Nephron progenitor cell (in vitro differentiated cells): ENCODE results near the gene DOCK3.

Experiments used
- DNase-seq: peaks from one replicate; pipeline ENCODE4 v3.0.0; 2021
- H3K27ac Mint-ChIP-seq: 2 replicates; pipeline ENCODE4 v1.8.0; 2021; ENCODE audit warnings: mild to moderate bottlenecking, moderate library complexity, mixed read lengths
- H3K27me3 Mint-ChIP-seq: 2 replicates; pipeline ENCODE4 v1.8.0; 2021; ENCODE audit warnings: mild to moderate bottlenecking, low read depth, mixed read lengths; ENCODE audit not compliant: poor library complexity
- H3K36me3 Mint-ChIP-seq: 2 replicates; pipeline ENCODE4 v1.8.0; 2021; ENCODE audit warnings: low read depth, mixed read lengths
- H3K4me1 Mint-ChIP-seq: 2 replicates; pipeline ENCODE4 v1.8.0; 2021; ENCODE audit warnings: mixed read lengths
- H3K4me3 Mint-ChIP-seq: 2 replicates; pipeline ENCODE4 v1.8.0; 2021; ENCODE audit warnings: mild to moderate bottlenecking, moderate library complexity, mixed read lengths
- H3K9me3 Mint-ChIP-seq: 2 replicates; pipeline ENCODE4 v1.8.0; 2021; ENCODE audit warnings: mild to moderate bottlenecking, moderate library complexity, mixed read lengths
- TF ChIP-seq, protein P1 (sequence below): fragments of 200-600 bp; sonication (generic); IDR thresholded peaks from 2 replicates; pipeline ENCODE4 v1.5.0; 2021; ENCODE audit warnings: antibody characterized with exemption

The DOCK3 gene

DNA sequence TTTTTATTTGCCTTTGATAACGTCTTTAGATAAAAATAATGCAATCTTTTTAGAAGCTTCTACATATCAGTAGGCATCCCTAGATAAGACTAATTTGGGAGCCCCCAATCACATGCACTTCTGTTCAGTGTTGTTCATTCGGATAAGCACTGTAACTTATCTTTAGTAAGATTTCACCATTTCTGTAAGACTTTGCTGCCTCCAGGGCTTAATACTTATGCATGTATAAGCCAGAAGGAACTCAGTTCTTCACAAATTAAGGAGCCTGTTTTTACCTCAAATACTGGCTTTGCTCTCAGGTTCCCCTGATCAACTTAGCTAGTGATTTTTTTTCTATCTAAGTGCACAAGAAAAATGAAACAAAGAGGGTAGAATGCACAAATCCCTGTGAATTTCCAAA lies 20.3 kb downstream of the DOCK3 start:
- no peak overlapping the region for H3K27ac Mint-ChIP-seq
- no peaks in the 10 kb centered on the region for H3K36me3 Mint-ChIP-seq
- TF ChIP-seq, protein P1, sequence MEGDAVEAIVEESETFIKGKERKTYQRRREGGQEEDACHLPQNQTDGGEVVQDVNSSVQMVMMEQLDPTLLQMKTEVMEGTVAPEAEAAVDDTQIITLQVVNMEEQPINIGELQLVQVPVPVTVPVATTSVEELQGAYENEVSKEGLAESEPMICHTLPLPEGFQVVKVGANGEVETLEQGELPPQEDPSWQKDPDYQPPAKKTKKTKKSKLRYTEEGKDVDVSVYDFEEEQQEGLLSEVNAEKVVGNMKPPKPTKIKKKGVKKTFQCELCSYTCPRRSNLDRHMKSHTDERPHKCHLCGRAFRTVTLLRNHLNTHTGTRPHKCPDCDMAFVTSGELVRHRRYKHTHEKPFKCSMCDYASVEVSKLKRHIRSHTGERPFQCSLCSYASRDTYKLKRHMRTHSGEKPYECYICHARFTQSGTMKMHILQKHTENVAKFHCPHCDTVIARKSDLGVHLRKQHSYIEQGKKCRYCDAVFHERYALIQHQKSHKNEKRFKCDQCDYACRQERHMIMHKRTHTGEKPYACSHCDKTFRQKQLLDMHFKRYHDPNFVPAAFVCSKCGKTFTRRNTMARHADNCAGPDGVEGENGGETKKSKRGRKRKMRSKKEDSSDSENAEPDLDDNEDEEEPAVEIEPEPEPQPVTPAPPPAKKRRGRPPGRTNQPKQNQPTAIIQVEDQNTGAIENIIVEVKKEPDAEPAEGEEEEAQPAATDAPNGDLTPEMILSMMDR: no peak
- H3K27me3 Mint-ChIP-seq: peaks cover 4% of the 10 kb centered on the region
- H3K9me3 Mint-ChIP-seq: peaks cover 19% of the 10 kb centered on the region
- no peak overlapping the region for H3K4me3 Mint-ChIP-seq
- no peaks in the 10 kb centered on the region for H3K4me1 Mint-ChIP-seq
- no peak for DNase-seq

DNA sequence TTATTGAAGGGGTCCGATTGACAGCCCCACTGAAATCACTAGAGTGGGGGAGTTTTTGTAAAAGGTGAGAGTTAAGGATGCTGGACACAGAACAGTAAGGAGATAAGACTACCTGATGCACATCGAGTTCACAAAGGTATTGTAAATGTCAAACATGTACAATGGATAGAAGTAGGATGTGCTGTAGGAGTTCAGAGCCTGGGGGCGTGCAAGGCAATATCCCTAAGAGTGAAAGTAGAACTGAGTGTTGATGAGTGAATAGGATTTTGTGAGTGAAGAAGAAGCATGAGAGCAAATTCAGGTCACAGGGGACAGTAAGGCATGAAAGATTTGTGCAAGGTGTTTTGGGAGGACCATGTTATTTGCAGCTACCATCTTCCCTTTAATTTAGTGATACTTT lies 21.5 kb downstream of the DOCK3 start:
- TF ChIP-seq, protein P1: no peak
- no peak overlapping the region for H3K27ac Mint-ChIP-seq
- no peaks in the 10 kb centered on the region for H3K4me1 Mint-ChIP-seq
- H3K9me3 Mint-ChIP-seq: peaks cover 23% of the 10 kb centered on the region
- DNase-seq: no peak
- H3K4me3 Mint-ChIP-seq: no peak overlapping the region
- H3K27me3 Mint-ChIP-seq: peaks cover 4% of the 10 kb centered on the region
- no peaks in the 10 kb centered on the region for H3K36me3 Mint-ChIP-seq

DNA sequence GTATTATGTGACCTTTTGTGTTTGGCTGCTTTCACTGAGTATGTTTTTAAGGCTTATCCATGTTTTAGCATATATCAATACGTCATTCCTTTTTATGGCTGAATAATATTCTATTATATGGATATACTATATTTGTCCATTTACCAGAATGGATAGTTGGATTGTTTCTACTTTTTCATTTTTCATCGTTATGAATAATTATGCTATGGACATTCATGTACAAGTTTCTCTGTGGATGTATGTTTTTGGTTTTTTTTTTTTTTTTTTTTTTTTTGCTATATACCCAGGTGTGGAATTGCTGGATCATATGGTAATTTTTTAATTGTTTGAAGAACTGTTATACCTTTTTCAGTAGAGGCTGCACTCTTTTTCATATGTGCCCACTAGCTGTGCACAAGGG lies 23.5 kb downstream of the DOCK3 start:
- no peak overlapping the region for H3K27ac Mint-ChIP-seq
- DNase-seq: no peak
- no peak overlapping the region for H3K4me3 Mint-ChIP-seq
- H3K36me3 Mint-ChIP-seq: no peaks in the 10 kb centered on the region
- peaks cover 43% of the 10 kb centered on the region for H3K9me3 Mint-ChIP-seq
- no peaks in the 10 kb centered on the region for H3K4me1 Mint-ChIP-seq
- TF ChIP-seq, protein P1: no peak
- peaks cover 4% of the 10 kb centered on the region for H3K27me3 Mint-ChIP-seq

DNA sequence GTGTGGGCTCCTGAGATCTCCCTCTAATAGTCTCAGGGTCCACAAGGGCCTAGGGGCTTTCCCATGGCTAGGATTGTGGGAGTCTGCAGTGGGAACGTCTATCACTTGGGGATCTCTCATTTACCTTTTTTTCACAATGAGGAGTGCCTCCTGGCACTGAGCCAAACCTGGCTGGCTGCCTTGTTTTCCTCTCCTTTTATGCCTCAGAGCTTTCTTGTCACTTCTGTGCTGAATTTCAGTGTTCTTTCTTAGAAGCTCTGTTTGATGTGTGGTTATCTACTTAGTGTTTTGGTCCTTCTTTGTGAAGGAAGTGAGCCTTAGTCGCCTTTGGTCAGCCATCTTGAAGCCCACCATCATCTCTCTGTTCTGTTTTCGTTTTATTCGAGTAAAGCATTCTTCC lies 33.9 kb downstream of the DOCK3 start:
- no peak overlapping the region for H3K4me3 Mint-ChIP-seq
- DNase-seq: no peak
- TF ChIP-seq, protein P1: no peak
- no peaks in the 10 kb centered on the region for H3K27me3 Mint-ChIP-seq
- H3K36me3 Mint-ChIP-seq: no peaks in the 10 kb centered on the region
- H3K27ac Mint-ChIP-seq: no peak overlapping the region
- H3K4me1 Mint-ChIP-seq: no peaks in the 10 kb centered on the region
- peaks cover 8% of the 10 kb centered on the region for H3K9me3 Mint-ChIP-seq

DNA sequence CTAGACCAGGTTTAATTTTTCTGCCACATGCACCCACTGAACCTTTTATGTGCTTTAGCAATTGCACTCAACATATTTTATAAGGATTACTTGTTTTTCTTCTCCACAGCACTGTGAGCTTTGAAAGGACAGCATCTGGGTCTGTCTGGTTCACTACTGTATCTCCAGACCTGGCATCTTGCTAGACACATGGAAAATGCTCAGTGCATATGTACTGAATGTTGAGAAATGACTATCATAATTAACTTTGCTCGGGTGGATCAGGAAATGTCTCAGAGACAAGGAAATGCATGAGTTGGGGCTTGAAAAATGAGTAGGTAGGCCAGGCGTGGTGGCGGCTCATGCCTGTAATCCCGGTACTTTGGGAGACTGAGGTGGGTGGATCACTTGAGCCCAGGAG lies 40.2 kb downstream of the DOCK3 start:
- Mint-ChIP-seq H3K4me1 (no peaks in the 10 kb centered on the region), H3K9me3 (no peaks in the 10 kb centered on the region), H3K27me3 (peaks cover 8% of the 10 kb centered on the region), H3K27ac (no peak overlapping the region), H3K4me3 (no peak overlapping the region), H3K36me3 (no peaks in the 10 kb centered on the region)
- TF ChIP-seq, protein P1: no peak
- no peak for DNase-seq

DNA sequence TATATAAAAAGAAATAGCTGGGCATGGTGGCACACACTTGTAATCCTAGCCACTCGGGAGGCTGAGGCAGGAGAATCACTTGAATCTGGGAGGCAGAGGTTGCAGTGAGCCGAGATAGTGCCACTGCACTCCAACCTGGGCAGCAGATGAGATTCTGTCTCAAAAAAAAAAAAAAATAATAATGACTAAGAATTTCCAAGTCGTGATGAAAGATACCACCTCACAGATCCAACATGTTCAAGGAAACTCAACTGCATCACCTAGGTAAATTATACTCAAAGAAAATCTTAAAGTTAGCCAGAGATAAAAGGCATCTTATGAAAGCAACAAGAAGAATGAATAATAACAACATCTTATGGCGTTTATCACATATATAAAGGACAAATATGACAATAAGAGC lies 50.1 kb downstream of the DOCK3 start:
- no peak overlapping the region for H3K27ac Mint-ChIP-seq
- peaks cover 10% of the 10 kb centered on the region for H3K27me3 Mint-ChIP-seq

More for the DNA sequence above, 50.1 kb downstream of the DOCK3 start:
- TF ChIP-seq, protein P1: no peak
- no peak for DNase-seq
- Mint-ChIP-seq H3K36me3 (no peaks in the 10 kb centered on the region), H3K4me1 (no peaks in the 10 kb centered on the region), H3K9me3 (peaks cover 12% of the 10 kb centered on the region), H3K4me3 (no peak overlapping the region)
